Trophoblast cell (in vitro differentiated cells and primary cell): ENCODE data around the gene PRG2.

Source experiments
- DNase-seq, 2 donors: peaks; one replicate each; pipeline ENCODE4 v3.0.0-alpha.2; 2016
- H2AFZ ChIP-seq: 2 replicates; pipeline ENCODE4 v1.6.1; 2013; ENCODE audit warnings: low read length, moderate library complexity, mild to moderate bottlenecking; ENCODE audit not compliant: insufficient read depth, poor library complexity
- H2AK5ac ChIP-seq: 2 replicates; pipeline ENCODE4 v1.6.1; 2013; ENCODE audit warnings: mild to moderate bottlenecking, low read length
- H2BK120ac ChIP-seq: 2 replicates; pipeline ENCODE4 v1.6.1; 2013; ENCODE audit warnings: low read length, mild to moderate bottlenecking, moderate library complexity; ENCODE audit not compliant: insufficient read depth, poor library complexity
- H2BK12ac ChIP-seq: 2 replicates; pipeline ENCODE4 v1.6.1; 2013; ENCODE audit warnings: mild to moderate bottlenecking, low read length, moderate library complexity
- H2BK5ac ChIP-seq: 2 replicates; pipeline ENCODE4 v1.6.1; 2013; ENCODE audit warnings: low read length, low read depth, moderate library complexity, mild to moderate bottlenecking; ENCODE audit not compliant: poor library complexity
- H3K14ac ChIP-seq: 2 replicates; pipeline ENCODE4 v1.6.1; 2013; ENCODE audit warnings: mild to moderate bottlenecking, low read length
- H3K18ac ChIP-seq: 2 replicates; pipeline ENCODE4 v1.6.1; 2013; ENCODE audit warnings: mild to moderate bottlenecking, low read length
- H3K23ac ChIP-seq: 2 replicates; pipeline ENCODE4 v1.6.1; 2013; ENCODE audit warnings: low read length
- H3K27ac ChIP-seq: 2 replicates; pipeline ENCODE4 v1.5.1; 2013; ENCODE audit warnings: low read depth, mild to moderate bottlenecking, inconsistent platforms, low read length, moderate library complexity
- H3K27me3 ChIP-seq: 2 replicates; pipeline ENCODE4 v1.6.1; 2013; ENCODE audit warnings: inconsistent platforms, mild to moderate bottlenecking, low read length, moderate library complexity; ENCODE audit not compliant: insufficient read depth
- H3K36me3 ChIP-seq, 2 experiments: 1 replicate in 1 of 2; 2 replicates in 1 of 2; pipeline ENCODE4 v1.6.1; 2013; ENCODE audit warnings: low read length in 2 of 2, mild to moderate bottlenecking in 2 of 2, moderate library complexity in 1 of 2; ENCODE audit not compliant: insufficient read depth in 2 of 2, control insufficient read depth in 1 of 2
- H3K4ac ChIP-seq: 2 replicates; pipeline ENCODE4 v1.6.1; 2013; ENCODE audit warnings: low read depth, mild to moderate bottlenecking, low read length, moderate library complexity
- H3K4me1 ChIP-seq, 2 experiments: 1 replicate in 1 of 2; 2 replicates in 1 of 2; pipeline ENCODE4 v1.6.1; 2013; ENCODE audit warnings: low read length in 2 of 2, mild to moderate bottlenecking in 2 of 2, moderate library complexity in 1 of 2; ENCODE audit not compliant: insufficient read depth in 2 of 2, control insufficient read depth in 1 of 2
- H3K4me2 ChIP-seq: 2 replicates; pipeline ENCODE4 v1.6.1; 2013; ENCODE audit warnings: inconsistent platforms, mild to moderate bottlenecking, low read length, moderate library complexity
- H3K4me3 ChIP-seq: 2 replicates; pipeline ENCODE4 v1.5.1; 2013; ENCODE audit warnings: mild to moderate bottlenecking, low read depth, low read length, inconsistent platforms
- H3K79me1 ChIP-seq: one replicate; pipeline ENCODE4 v1.6.1; 2013; ENCODE audit warnings: low read length
- H3K79me2 ChIP-seq: 2 replicates; pipeline ENCODE4 v1.6.1; 2013; ENCODE audit warnings: low read length, mild to moderate bottlenecking; ENCODE audit not compliant: control insufficient read depth, insufficient read depth, poor library complexity
- H3K9ac ChIP-seq: 2 replicates; pipeline ENCODE4 v1.6.1; 2013; ENCODE audit warnings: mild to moderate bottlenecking, low read length
- H3K9me3 ChIP-seq: 2 replicates; pipeline ENCODE4 v1.6.1; 2013; ENCODE audit warnings: low read depth, mild to moderate bottlenecking, control low read depth, inconsistent platforms, low read length; ENCODE audit not compliant: insufficient read depth
- H4K12ac ChIP-seq: 2 replicates; pipeline ENCODE4 v1.6.1; 2013; ENCODE audit warnings: low read depth, mild to moderate bottlenecking, low read length, moderate library complexity
- H4K8ac ChIP-seq: 2 replicates; pipeline ENCODE4 v1.6.1; 2013; ENCODE audit warnings: low read depth, mild to moderate bottlenecking, low read length, moderate library complexity
- H4K91ac ChIP-seq: one replicate; pipeline ENCODE4 v1.6.1; 2013; ENCODE audit warnings: low read depth, mild to moderate bottlenecking, low read length, moderate library complexity
- WGBS: extraction: QIAGEN DNeasy Blood & Tissue Kit; methylation state at CpG from one replicate; pipeline ENCODE4 v1.1.7; 2013; ENCODE audit warnings: missing lambda C conversion rate; ENCODE audit not compliant: insufficient read length, insufficient coverage; ENCODE audit errors: extremely low coverage; 5-methylcytosine and 5-hydroxymethylcytosine counted together

Gene PRG2

GRCh38 chr11:57379732-57380131, 10.7 kb downstream of the PRG2 start:
- Histone ChIP-seq H4K8ac (no peak overlapping the region), H4K91ac (no peak overlapping the region), H3K27ac (no peak overlapping the region), H2AFZ (no peak overlapping the region), H3K27me3 (no peaks in the 10 kb centered on the region), H3K36me3 (no peaks in the 10 kb centered on the region), H2BK12ac (no peak overlapping the region), H2BK5ac (no peak overlapping the region), H3K79me1 (no peaks in the 10 kb centered on the region), H3K18ac (no peak overlapping the region), H3K9ac (no peak overlapping the region), H3K9me3 (peaks cover 2% of the 10 kb centered on the region), H3K4me1 (no peaks in the 10 kb centered on the region), H3K79me2 (no peaks in the 10 kb centered on the region), H3K4me3 (no peak overlapping the region), H3K14ac (no peak overlapping the region), H3K4me2 (no peak overlapping the region), H4K12ac (no peak overlapping the region), H2BK120ac (no peak overlapping the region), H2AK5ac (no peak overlapping the region), H3K4ac (no peak overlapping the region), H3K23ac (no peak overlapping the region)
- peak; percentile 15 to 69 for DNase-seq
- WGBS = no CpG with 5 or more reads among the region's 10 CpGs

DNA sequence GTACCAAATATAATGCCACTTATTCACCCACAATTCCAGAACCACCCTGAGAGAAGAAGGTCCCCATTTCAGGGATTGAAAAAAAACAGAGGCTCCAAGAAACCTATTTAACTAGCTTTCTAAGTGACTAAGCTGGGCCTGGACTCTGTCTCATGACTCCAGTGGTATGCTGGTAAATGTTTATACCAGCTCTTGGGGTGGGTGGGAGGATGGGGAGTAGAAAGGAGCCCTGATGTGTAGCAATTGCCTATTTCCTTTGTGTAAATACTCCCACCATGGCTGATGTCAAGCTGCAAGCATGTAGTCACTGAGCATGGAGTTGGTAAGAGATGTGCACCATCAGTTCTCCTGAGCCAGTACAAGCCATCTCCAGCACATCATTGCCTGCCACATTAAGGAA, 12.3 kb downstream of the PRG2 start:
- no peak overlapping the region for H4K91ac ChIP-seq
- no peak overlapping the region for H3K4me2 ChIP-seq
- H3K4me1 ChIP-seq = no peaks in the 10 kb centered on the region
- H3K79me1 ChIP-seq = no peaks in the 10 kb centered on the region
- H2BK120ac ChIP-seq = no peak overlapping the region
- no peak overlapping the region for H3K27ac ChIP-seq
- H2BK5ac ChIP-seq = no peak overlapping the region
- no peak overlapping the region for H3K9ac ChIP-seq
- H3K36me3 ChIP-seq = no peaks in the 10 kb centered on the region
- DNase-seq = no peak
- no peak overlapping the region for H4K12ac ChIP-seq
- no peak overlapping the region for H4K8ac ChIP-seq
- no peak overlapping the region for H3K4ac ChIP-seq
- no peak overlapping the region for H2AK5ac ChIP-seq
- H3K79me2 ChIP-seq = no peaks in the 10 kb centered on the region
- H3K18ac ChIP-seq = no peak overlapping the region
- no peak overlapping the region for H3K4me3 ChIP-seq
- H2BK12ac ChIP-seq = no peak overlapping the region
- H3K23ac ChIP-seq = no peak overlapping the region
- peaks cover 2% of the 10 kb centered on the region for H3K9me3 ChIP-seq
- no peaks in the 10 kb centered on the region for H3K27me3 ChIP-seq
- no peak overlapping the region for H2AFZ ChIP-seq
- no peak overlapping the region for H3K14ac ChIP-seq

GRCh38 chr11:57377107-57377506, 13.3 kb downstream of the PRG2 start:
- Histone ChIP-seq H2AK5ac (no peak overlapping the region), H3K4me3 (no peak overlapping the region), H3K14ac (no peak overlapping the region), H4K91ac (no peak overlapping the region), H2BK120ac (no peak overlapping the region), H3K27me3 (no peaks in the 10 kb centered on the region), H2AFZ (no peak overlapping the region), H2BK5ac (no peak overlapping the region), H2BK12ac (no peak overlapping the region), H3K79me1 (no peaks in the 10 kb centered on the region), H3K4ac (no peak overlapping the region), H3K27ac (no peak overlapping the region), H3K9ac (no peak overlapping the region), H3K4me2 (no peak overlapping the region), H3K4me1 (no peaks in the 10 kb centered on the region), H3K23ac (no peak overlapping the region), H3K79me2 (no peaks in the 10 kb centered on the region), H3K9me3 (no peaks in the 10 kb centered on the region), H3K18ac (no peak overlapping the region), H4K12ac (no peak overlapping the region), H4K8ac (no peak overlapping the region), H3K36me3 (no peaks in the 10 kb centered on the region)
- WGBS = no CpG with 5 or more reads among the region's 5 CpGs
- DNase-seq = no peak

GRCh38 chr11:57376095-57377090, 14.1 kb downstream of the PRG2 start:
- no peak overlapping the region for H3K4me3 ChIP-seq
- no peak overlapping the region for H3K4ac ChIP-seq
- H3K36me3 ChIP-seq = no peaks in the 10 kb centered on the region
- H3K9ac ChIP-seq = peak overlapping the region; percentile 9
- H2BK5ac ChIP-seq = no peak overlapping the region
- H3K4me2 ChIP-seq = no peak overlapping the region
- no peaks in the 10 kb centered on the region for H3K9me3 ChIP-seq
- no peak overlapping the region for H4K12ac ChIP-seq
- H2BK12ac ChIP-seq = no peak overlapping the region
- H3K23ac ChIP-seq = no peak overlapping the region
- no peaks in the 10 kb centered on the region for H3K79me2 ChIP-seq
- H3K27ac ChIP-seq = no peak overlapping the region
- H3K18ac ChIP-seq = no peak overlapping the region
- H2AFZ ChIP-seq = no peak overlapping the region
- H3K4me1 ChIP-seq = no peaks in the 10 kb centered on the region
- DNase-seq = no peak
- no peak overlapping the region for H2AK5ac ChIP-seq
- H2BK120ac ChIP-seq = no peak overlapping the region
- H3K27me3 ChIP-seq = no peaks in the 10 kb centered on the region
- H4K8ac ChIP-seq = no peak overlapping the region
- H3K79me1 ChIP-seq = no peaks in the 10 kb centered on the region
- H4K91ac ChIP-seq = no peak overlapping the region
- WGBS = 100% methylated on average over 1 of the region's 26 CpGs
- H3K14ac ChIP-seq = no peak overlapping the region
